AG04450 (cell line): Measurements from ENCODE around the gene HADHA. TPM values are rescaled to one million over a fixed set of nuclear protein-coding genes. Genes with fewer than 3 reads are reported as not detected.

ENCODE experiments used
- CTCF ChIA-PET: fragments of 300-600, 350-600 bp; formaldehyde crosslinking; extraction: SDS; loops from one replicate; lab custom pipeline; 2022; ENCODE audit warnings: antibody characterized with exemption, inconsistent platforms; lab: Charles Lee
- POLR2A ChIA-PET: fragments of 350-600 bp; formaldehyde crosslinking; extraction: SDS; loops from one replicate; lab custom pipeline; 2021; ENCODE audit warnings: antibody characterized with exemption, inconsistent platforms; lab: Yijun Ruan, JAX
- DNase-seq: peaks from one replicate; pipeline ENCODE4 v3.0.0-alpha.2; 2011; ENCODE audit warnings: low read depth, low spot score
- H3K27ac ChIP-seq: one replicate; pipeline ENCODE4 v1.5.1; 2012; ENCODE audit warnings: low read depth, low read length, control low read depth
- H3K27me3 ChIP-seq: one replicate; pipeline ENCODE4 v1.6.0; 2012; ENCODE audit warnings: low read length; ENCODE audit not compliant: control insufficient read depth, insufficient read depth
- H3K4me3 ChIP-seq: 2 replicates; pipeline ENCODE4 v1.5.1; 2011; ENCODE audit warnings: mild to moderate bottlenecking, low read depth, low read length, control low read depth
- H3K9me3 ChIP-seq: 2 replicates; pipeline ENCODE4 v1.5.1; 2012; ENCODE audit warnings: low read length; ENCODE audit not compliant: control insufficient read depth, insufficient read depth
- polyA plus RNA-seq: library from polyadenylated mRNA; depleted of rRNA; stranded (reverse); fragments of >200 nt; gene quantifications from 2 replicates; pipeline ENCODE4 v1.2.3, GENCODE V29; 2011
- TF ChIP-seq, protein P1 (sequence below): IDR thresholded peaks from 2 replicates; pipeline ENCODE4 v1.5.1; 2011; ENCODE audit warnings: low read depth, low read length, control low read depth, inconsistent platforms

HADHA gene
- polyA plus RNA-seq, 1 experiment, result 172 TPM

DNA sequence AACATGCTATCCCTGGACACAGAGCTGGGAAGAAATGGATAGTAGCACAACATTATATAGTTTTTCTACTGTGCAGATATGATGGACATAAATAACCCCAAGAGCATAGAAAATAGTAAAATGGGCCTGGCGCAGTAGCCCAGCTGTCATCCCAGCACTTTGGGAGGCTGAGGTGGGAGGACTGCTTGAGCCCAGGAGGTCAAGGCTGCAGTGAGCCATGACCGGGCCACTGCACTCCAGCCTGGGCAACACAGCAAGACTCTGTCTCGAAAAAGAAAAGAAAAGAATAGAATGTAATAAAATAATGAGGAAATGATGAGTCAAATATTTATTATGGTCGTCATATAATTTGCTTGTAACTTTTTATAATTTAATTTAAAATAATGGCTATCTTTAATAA is 79.0 kb downstream of the HADHA start:
- H3K27me3 ChIP-seq, result peaks cover 10% of the 10 kb centered on the region
- ChIA-PET POLR2A (no interaction called here), CTCF (interaction anchor here (0.7 to 1.0 kb wide), 2 partner anchors 20 to 214 kb away, joined by 3 to 4 read pairs; no protein-coding TSS in a partner anchor)
- TF ChIP-seq, protein P1, sequence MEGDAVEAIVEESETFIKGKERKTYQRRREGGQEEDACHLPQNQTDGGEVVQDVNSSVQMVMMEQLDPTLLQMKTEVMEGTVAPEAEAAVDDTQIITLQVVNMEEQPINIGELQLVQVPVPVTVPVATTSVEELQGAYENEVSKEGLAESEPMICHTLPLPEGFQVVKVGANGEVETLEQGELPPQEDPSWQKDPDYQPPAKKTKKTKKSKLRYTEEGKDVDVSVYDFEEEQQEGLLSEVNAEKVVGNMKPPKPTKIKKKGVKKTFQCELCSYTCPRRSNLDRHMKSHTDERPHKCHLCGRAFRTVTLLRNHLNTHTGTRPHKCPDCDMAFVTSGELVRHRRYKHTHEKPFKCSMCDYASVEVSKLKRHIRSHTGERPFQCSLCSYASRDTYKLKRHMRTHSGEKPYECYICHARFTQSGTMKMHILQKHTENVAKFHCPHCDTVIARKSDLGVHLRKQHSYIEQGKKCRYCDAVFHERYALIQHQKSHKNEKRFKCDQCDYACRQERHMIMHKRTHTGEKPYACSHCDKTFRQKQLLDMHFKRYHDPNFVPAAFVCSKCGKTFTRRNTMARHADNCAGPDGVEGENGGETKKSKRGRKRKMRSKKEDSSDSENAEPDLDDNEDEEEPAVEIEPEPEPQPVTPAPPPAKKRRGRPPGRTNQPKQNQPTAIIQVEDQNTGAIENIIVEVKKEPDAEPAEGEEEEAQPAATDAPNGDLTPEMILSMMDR, result no peak
- DNase-seq, result no peak
- no peaks in the 10 kb centered on the region for H3K9me3 ChIP-seq
- H3K27ac ChIP-seq, result no peak overlapping the region
- no peak overlapping the region for H3K4me3 ChIP-seq

DNA sequence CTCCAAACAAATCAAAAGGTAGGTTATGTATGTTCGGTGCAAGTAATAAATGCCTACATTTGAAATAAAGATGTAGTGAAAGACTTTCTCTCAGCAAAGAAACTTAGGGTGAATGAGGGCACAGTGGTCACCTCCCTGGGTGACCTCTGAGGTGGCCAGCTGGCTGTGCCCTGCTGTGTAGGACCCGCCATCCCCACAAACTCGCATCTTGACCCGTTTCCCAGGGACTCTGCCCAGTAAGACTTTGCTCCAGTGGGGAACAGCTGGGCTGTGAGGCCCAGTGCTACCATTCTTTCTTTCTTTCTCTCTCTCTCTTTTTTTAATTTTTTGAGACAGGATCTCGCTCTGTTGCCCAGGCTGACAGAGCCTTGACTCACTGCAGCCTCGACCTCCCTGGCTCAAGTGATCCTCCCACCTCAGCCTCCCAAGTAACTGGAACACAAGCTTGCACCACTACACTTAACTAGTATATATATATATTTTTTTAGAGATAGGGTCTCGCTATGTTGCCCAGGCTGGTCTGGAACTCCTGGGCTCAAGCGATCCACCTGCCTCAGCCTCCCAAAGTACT is 79.7 kb downstream of the HADHA start:
- no peaks in the 10 kb centered on the region for H3K9me3 ChIP-seq
- peaks cover 6% of the 10 kb centered on the region for H3K27me3 ChIP-seq
- no peak overlapping the region for H3K4me3 ChIP-seq
- TF ChIP-seq, protein P1, result no peak
- CTCF ChIA-PET, result interaction anchor here (1.0 kb wide), 1 partner anchor 214 kb away, joined by 3 read pairs; no protein-coding TSS in a partner anchor
- DNase-seq, result no peak
- no peak overlapping the region for H3K27ac ChIP-seq
- POLR2A ChIA-PET, result no interaction called here

DNA sequence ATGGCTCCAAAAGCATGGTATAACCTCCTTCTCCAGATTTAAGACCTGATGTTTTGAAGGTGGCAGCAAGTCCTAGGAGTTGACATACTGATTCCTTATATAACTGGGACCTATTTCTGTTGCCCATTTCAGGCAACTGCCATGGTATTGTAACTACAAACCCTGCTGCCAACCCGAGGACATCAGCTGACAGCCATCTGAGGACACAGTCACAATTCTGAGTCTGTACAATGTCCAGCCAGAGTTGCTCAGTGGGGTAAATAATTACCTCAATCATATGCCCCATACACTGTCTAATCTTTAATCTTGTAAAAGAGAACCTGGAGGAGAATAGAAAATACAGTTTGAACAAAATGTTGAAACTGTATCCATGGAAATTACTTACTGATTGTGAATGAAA is 80.2 kb downstream of the HADHA start:
- CTCF ChIA-PET, result interaction anchor here (0.6 kb wide), 1 partner anchor 214 kb away, joined by 4 read pairs; no protein-coding TSS in a partner anchor
- Histone ChIP-seq H3K27me3 (peaks cover 6% of the 10 kb centered on the region), H3K27ac (no peak overlapping the region), H3K4me3 (no peak overlapping the region), H3K9me3 (no peaks in the 10 kb centered on the region)
- TF ChIP-seq, protein P1, result no peak
- DNase-seq, result no peak
- POLR2A ChIA-PET, result no interaction called here

DNA sequence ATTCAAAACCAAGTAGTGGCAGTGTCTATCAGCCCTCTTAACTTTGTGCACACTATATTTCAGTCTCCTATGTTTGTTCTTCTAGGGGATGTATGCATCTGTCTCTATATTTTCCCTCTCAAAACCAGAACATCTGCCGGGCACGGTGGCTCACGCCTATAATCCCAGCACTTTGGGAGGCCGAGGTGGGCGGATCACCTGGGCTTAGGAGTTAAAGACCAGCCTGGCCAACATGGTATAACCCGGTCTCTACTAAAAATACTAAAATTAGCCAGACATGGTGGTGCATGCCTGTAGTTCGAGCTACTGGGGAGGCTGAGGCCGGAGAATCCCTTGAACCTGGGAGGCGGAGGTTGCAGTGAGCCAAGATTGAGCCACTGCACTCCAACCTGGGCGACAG is 81.5 kb downstream of the HADHA start:
- POLR2A ChIA-PET, result no interaction called here
- no peaks in the 10 kb centered on the region for H3K9me3 ChIP-seq

DNA sequence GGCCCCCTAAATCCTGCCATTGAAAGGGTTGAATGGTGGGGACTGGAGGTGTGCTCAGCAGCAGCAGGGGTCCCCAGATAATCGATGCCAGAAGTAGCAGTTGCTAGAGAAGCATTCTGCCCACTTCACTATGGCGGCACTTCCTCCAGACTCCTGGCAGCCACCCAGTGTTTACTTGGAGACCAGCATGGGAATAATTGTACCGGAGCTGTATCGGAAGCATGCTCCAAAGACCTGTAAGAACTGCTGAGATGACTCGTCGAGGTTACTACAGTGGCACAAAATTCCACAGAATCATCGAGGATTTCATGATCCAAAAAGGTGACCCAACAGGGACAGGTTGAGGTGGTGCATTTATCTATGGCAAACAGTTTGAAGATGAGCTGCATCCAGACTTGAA is 82.5 kb downstream of the HADHA start:
- TF ChIP-seq, protein P1, result no peak
- H3K4me3 ChIP-seq, result no peak overlapping the region
- DNase-seq, result no peak
- no peak overlapping the region for H3K27ac ChIP-seq
- no peaks in the 10 kb centered on the region for H3K9me3 ChIP-seq
- H3K27me3 ChIP-seq, result peaks cover 6% of the 10 kb centered on the region
- ChIA-PET POLR2A (no interaction called here), CTCF (interaction anchor here (0.8 kb wide), 1 partner anchor 23 kb away, joined by 3 read pairs; no protein-coding TSS in a partner anchor)

More for the DNA sequence above, 81.5 kb downstream of the HADHA start:
- TF ChIP-seq, protein P1, result no peak
- no peak for DNase-seq
- peaks cover 6% of the 10 kb centered on the region for H3K27me3 ChIP-seq
- H3K4me3 ChIP-seq, result no peak overlapping the region
- H3K27ac ChIP-seq, result no peak overlapping the region
- CTCF ChIA-PET, result no interaction called here
